AG04450 (cell line): ENCODE data around the gene FASN. TPM values are rescaled to one million over a fixed set of nuclear protein-coding genes. Genes with fewer than 3 reads are reported as not detected.

Experiments
- CTCF ChIA-PET: fragments of 300-600, 350-600 bp; formaldehyde crosslinking; extraction: SDS; loops from one replicate; lab custom pipeline; 2022; ENCODE audit warnings: antibody characterized with exemption, inconsistent platforms; lab: Charles Lee
- POLR2A ChIA-PET: fragments of 350-600 bp; formaldehyde crosslinking; extraction: SDS; loops from one replicate; lab custom pipeline; 2021; ENCODE audit warnings: antibody characterized with exemption, inconsistent platforms; lab: Yijun Ruan, JAX
- DNase-seq: peaks from one replicate; pipeline ENCODE4 v3.0.0-alpha.2; 2011; ENCODE audit warnings: low read depth, low spot score
- H3K27ac ChIP-seq: one replicate; pipeline ENCODE4 v1.5.1; 2012; ENCODE audit warnings: low read depth, low read length, control low read depth
- H3K27me3 ChIP-seq: one replicate; pipeline ENCODE4 v1.6.0; 2012; ENCODE audit warnings: low read length; ENCODE audit not compliant: control insufficient read depth, insufficient read depth
- H3K4me3 ChIP-seq: 2 replicates; pipeline ENCODE4 v1.5.1; 2011; ENCODE audit warnings: mild to moderate bottlenecking, low read depth, low read length, control low read depth
- H3K9me3 ChIP-seq: 2 replicates; pipeline ENCODE4 v1.5.1; 2012; ENCODE audit warnings: low read length; ENCODE audit not compliant: control insufficient read depth, insufficient read depth
- polyA plus RNA-seq: library from polyadenylated mRNA; depleted of rRNA; stranded (reverse); fragments of >200 nt; gene quantifications from 2 replicates; pipeline ENCODE4 v1.2.3, GENCODE V29; 2011
- TF ChIP-seq, protein P1 (sequence below): IDR thresholded peaks from 2 replicates; pipeline ENCODE4 v1.5.1; 2011; ENCODE audit warnings: low read depth, low read length, control low read depth, inconsistent platforms

Gene FASN
- polyA plus RNA-seq, 1 experiment, result 6.2 TPM

DNA sequence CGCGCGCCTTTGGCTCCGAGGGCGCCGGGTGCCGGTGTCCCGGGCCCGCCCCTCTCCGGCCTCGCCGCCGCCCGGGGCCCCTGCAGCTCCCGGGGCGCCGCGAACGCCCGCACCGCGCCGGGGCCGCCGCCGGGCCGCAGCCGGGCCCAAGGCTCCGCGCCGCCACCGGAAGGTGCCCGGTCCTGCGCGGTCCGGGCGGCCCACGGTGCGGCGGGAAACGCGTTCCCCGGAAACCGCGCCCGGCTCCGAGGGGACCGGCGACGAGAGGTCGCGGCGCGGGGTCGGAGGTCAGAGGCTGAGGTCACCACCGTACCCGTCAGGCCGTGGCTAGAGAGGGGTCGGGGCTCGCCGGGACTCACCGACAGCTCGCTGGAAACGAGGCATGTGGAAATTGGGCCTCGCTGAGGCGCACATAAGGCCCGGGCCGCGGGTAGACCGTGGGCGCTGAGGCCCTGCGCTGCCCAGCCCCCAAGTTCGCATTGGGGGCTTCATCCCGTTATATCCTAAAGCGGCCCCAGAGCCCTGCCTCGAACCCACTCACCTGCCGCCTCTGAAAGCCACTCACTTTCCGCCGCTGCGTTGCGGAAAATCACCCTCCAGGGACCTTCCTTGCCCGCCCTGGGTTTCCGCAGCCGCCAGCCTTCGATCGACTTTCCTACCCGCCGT lies 32.3 kb downstream of the FASN start, which contains the start of gene DUS1L:
DUS1L (minus strand) TSS at position 167 of the 666 bp plus-strand sequence. CDS start 745 bp downstream, outside the sequence.
- CTCF ChIA-PET, result no interaction called here
- no peaks in the 10 kb centered on the region for H3K27me3 ChIP-seq

DNA sequence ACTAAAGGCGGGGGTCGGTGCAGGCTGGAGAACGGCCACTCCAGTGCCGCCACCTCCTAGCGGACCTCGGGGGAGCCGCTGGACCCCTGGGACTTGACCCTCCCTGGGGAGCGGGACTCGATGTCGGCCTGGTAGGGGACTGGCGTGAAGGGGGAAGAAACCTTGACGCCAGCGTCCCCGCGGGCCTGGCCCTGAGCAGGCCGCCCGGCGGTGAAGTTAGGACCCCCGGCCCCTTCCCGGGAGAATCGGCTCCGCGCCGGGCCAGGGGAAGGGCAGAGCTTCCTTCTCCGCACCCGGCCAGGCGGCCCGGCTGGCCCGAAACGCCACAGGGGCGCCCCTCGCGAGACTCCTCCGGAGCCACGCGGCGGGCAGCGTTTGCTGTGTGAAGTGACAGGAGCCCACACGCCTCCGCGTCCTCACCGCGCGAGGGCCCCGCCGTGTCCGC lies 32.8 kb downstream of the FASN start:
- TF ChIP-seq, protein P1, sequence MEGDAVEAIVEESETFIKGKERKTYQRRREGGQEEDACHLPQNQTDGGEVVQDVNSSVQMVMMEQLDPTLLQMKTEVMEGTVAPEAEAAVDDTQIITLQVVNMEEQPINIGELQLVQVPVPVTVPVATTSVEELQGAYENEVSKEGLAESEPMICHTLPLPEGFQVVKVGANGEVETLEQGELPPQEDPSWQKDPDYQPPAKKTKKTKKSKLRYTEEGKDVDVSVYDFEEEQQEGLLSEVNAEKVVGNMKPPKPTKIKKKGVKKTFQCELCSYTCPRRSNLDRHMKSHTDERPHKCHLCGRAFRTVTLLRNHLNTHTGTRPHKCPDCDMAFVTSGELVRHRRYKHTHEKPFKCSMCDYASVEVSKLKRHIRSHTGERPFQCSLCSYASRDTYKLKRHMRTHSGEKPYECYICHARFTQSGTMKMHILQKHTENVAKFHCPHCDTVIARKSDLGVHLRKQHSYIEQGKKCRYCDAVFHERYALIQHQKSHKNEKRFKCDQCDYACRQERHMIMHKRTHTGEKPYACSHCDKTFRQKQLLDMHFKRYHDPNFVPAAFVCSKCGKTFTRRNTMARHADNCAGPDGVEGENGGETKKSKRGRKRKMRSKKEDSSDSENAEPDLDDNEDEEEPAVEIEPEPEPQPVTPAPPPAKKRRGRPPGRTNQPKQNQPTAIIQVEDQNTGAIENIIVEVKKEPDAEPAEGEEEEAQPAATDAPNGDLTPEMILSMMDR, result no peak
- H3K27ac ChIP-seq, result peak overlapping the region; percentile 11
- CTCF ChIA-PET, result no interaction called here
- H3K9me3 ChIP-seq, result no peaks in the 10 kb centered on the region; the same call in 1 of the 2 replicates
- no peaks in the 10 kb centered on the region for H3K27me3 ChIP-seq
- POLR2A ChIA-PET, result interaction anchor here (0.7 to 1.1 kb wide), 3 partner anchors 10 to 33 kb away, joined by 3 to 5 read pairs (median 3); partner anchors contain the start of gene FASN
- no peak for DNase-seq
- H3K4me3 ChIP-seq, result peak overlapping the region; percentile 76

More for the DNA sequence above, 32.3 kb downstream of the FASN start, which contains the start of gene DUS1L:
- Histone ChIP-seq H3K9me3 (no peaks in the 10 kb centered on the region; the same call in 1 of the 2 replicates), H3K4me3 (peak within 1 kb of the TSS; percentile 76), H3K27ac (peak within 1 kb of the TSS; percentile 11)
- POLR2A ChIA-PET, result interaction anchor here (1.1 kb wide), 1 partner anchor 17 kb away, joined by 3 read pairs; no protein-coding TSS in a partner anchor
- no peak for DNase-seq
- TF ChIP-seq, protein P1, result no peak

DNA sequence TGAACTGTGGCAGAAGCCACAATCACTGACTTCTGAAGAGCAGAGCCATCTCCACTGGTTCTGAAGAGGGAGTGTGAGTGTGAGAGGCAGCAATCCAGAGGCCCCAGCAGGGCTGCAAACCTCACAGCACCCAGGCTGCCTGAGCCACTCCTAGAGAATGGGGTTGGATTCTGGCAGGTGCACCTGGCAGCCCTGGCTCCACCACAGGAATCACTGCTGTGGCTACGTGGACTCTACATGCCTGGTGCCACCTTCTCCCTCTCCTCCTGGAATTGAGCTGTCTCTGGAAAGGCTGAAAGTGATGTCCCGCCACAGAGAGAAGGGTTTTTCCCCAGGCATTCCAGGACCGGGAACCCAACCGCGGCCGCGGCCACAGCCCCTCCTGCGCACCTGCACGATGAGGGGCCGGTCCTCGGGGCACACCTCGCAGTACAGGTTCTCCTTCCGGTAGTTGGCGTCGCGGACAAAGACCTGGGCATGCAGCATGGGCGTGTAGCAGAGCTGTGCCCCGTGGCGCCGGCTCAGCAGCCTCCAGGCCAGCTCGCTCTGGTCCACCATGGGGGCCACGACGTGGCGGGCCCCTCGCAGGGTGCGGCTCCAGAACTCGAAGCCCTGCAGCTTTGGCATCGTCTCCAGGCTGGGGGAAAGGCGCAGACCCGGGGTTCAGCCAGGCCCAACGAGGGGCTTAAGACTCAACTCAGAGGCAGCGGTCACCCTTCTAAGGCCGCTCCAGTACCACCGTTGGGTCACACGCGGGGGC lies 33.4 kb downstream of the FASN start:
- CTCF ChIA-PET, result no interaction called here
- H3K9me3 ChIP-seq, result no peaks in the 10 kb centered on the region; the same call in 1 of the 2 replicates
- no peak overlapping the region for H3K27ac ChIP-seq
- TF ChIP-seq, protein P1, result no peak
- DNase-seq, result no peak
- peak overlapping the region; percentile 76 for H3K4me3 ChIP-seq
- no peaks in the 10 kb centered on the region for H3K27me3 ChIP-seq
- POLR2A ChIA-PET, result interaction anchor here (0.7 to 1.1 kb wide), 3 partner anchors 9 to 34 kb away, joined by 3 to 5 read pairs (median 3); partner anchors contain the start of gene FASN

DNA sequence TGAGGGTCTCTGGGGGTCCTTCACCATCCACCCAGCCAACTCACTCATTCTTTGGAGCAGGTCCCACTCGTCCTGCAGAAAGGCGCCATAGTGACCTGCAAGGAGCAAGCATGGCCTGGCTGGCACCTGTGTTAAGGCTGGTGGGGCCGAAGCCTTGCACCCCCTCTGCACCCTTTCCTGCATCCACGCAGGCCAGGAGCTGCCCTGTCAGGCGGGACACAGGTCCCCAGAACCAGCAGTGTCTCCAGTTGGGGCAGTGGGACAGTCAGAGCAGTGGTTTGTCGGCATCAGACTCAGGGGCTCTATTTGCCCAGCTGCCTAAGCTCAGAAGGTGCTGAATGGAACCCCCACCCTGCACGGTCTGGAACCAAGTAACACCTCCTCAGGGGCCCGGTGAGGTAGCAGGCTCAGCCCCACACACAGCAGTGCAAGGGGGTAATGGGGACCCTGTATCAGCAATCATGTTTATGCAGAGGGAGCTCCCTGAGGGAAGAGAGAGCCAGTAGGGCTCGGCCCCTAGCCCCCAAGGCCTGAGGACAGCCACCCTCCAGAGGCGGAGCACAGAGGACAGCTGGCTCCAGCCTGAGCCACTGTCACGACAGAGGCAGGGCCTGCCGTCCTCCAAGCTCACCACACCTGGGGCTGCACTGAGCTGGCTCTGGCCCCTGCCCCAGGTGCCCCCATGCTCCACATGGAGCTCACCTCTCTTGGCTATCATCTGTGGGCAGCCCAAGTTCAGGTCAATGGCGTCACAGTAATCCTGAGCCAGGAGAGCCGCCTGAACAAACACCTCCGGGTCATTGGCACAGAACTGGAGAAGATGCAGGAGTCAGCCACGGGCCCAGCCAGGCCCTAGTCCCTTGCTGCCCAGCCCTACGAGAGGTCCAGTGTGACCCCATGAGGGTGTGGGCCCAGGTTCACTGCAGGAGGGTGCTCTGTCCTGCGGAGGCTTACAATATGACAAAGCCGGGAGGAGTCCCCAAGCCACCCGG lies 34.3 kb downstream of the FASN start:
- Histone ChIP-seq H3K27me3 (no peaks in the 10 kb centered on the region), H3K4me3 (no peak overlapping the region), H3K9me3 (no peaks in the 10 kb centered on the region; the same call in 1 of the 2 replicates), H3K27ac (no peak overlapping the region)
- CTCF ChIA-PET, result no interaction called here
- POLR2A ChIA-PET, result no interaction called here
- TF ChIP-seq, protein P1, result no peak
- no peak for DNase-seq
